GM12878 (cell line): ENCODE data around the gene GORASP1. TPM values are rescaled to one million over a fixed set of nuclear protein-coding genes. Genes with fewer than 3 reads are reported as not detected.

Source experiments
- BHLHE40 ChIP-seq, 2 experiments: fragments of 450-650 bp in 1 of 2; IDR thresholded peaks; 2 replicates each; pipeline ENCODE4 v1.6.1; 2011 to 2017; ENCODE audit warnings: low read depth in 2 of 2, borderline replicate concordance in 1 of 2, improper control_type of control experiment in 1 of 2, low read length in 1 of 2, mild to moderate bottlenecking in 1 of 2
- CBFB ChIP-seq: IDR thresholded peaks from 2 replicates; pipeline ENCODE4 v1.6.1; 2016; ENCODE audit warnings: antibody characterized with exemption, low read depth
- CHD1 ChIP-seq: IDR thresholded peaks from 2 replicates; pipeline ENCODE4 v1.6.1; 2012; ENCODE audit warnings: low read depth, low read length, improper control_type of control experiment
- CHD4 ChIP-seq: fragments of 200-600 bp; sonication (generic); IDR thresholded peaks from 2 replicates; pipeline ENCODE4 v1.6.1; 2016; ENCODE audit warnings: mild to moderate bottlenecking
- FOXM1 ChIP-seq: IDR thresholded peaks from 2 replicates; pipeline ENCODE4 v1.6.1; 2012; ENCODE audit warnings: low read depth, mild to moderate bottlenecking, inconsistent platforms, low read length, moderate library complexity
- HDAC6 ChIP-seq: fragments of 200-600 bp; sonication (generic); IDR thresholded peaks from one replicate; pipeline ENCODE4 v1.8.0; 2017; ENCODE audit warnings: antibody characterized with exemption; ENCODE audit not compliant: unreplicated experiment
- IKZF1 ChIP-seq: fragments of 450-650 bp; conservative IDR thresholded peaks from 2 replicates; pipeline ENCODE4 v1.6.1; 2017; ENCODE audit warnings: antibody characterized with exemption, mild to moderate bottlenecking
- MEF2B ChIP-seq: fragments of 450-650 bp; IDR thresholded peaks from 2 replicates; pipeline ENCODE4 v1.6.1; 2018; ENCODE audit warnings: mild to moderate bottlenecking, moderate library complexity; ENCODE audit not compliant: partially characterized antibody, poor library complexity, severe bottlenecking
- MXI1 ChIP-seq: fragments of 150-350 bp; IDR thresholded peaks from 2 replicates; pipeline ENCODE4 v1.6.1; 2011; ENCODE audit warnings: low read depth, mild to moderate bottlenecking, inconsistent platforms, low read length, improper control_type of control experiment
- NFIC ChIP-seq: IDR thresholded peaks from 2 replicates; pipeline ENCODE4 v1.6.1; 2012; ENCODE audit warnings: low read depth, mild to moderate bottlenecking, inconsistent platforms, low read length, moderate library complexity
- NR2F1 ChIP-seq: fragments of 450-650 bp; conservative IDR thresholded peaks from 2 replicates; pipeline ENCODE4 v1.6.1; 2017; ENCODE audit warnings: mild to moderate bottlenecking
- POLR2AphosphoS2 ChIP-seq: IDR thresholded peaks from 2 replicates; pipeline ENCODE4 v1.6.1; 2011; ENCODE audit warnings: low read depth, mild to moderate bottlenecking, low read length, improper control_type of control experiment, moderate library complexity
- POU2F2 ChIP-seq: IDR thresholded peaks from 3 replicates; pipeline ENCODE4 v1.6.1; 2011; ENCODE audit warnings: low read depth, mild to moderate bottlenecking, low read length, borderline replicate concordance
- RAD21 ChIP-seq: IDR thresholded peaks from 2 replicates; pipeline ENCODE4 v1.6.1; 2011; ENCODE audit warnings: mild to moderate bottlenecking, low read depth, low read length, moderate library complexity; ENCODE audit not compliant: insufficient read depth
- RAD51 ChIP-seq: fragments of 450-650 bp; IDR thresholded peaks from 2 replicates; pipeline ENCODE4 v1.6.1; 2016; ENCODE audit warnings: moderate library complexity, mild to moderate bottlenecking, inconsistent platforms
- RB1 ChIP-seq: fragments of 450-650 bp; formaldehyde crosslinking; IDR thresholded peaks from 2 replicates; pipeline ENCODE4 v1.6.1; 2017; ENCODE audit warnings: mild to moderate bottlenecking, borderline replicate concordance
- RELA ChIP-seq: fragments of 450-650 bp; IDR thresholded peaks from 2 replicates; pipeline ENCODE4 v1.8.0; 2014; ENCODE audit warnings: borderline replicate concordance; ENCODE audit not compliant: partially characterized antibody
- RFX5 ChIP-seq: IDR thresholded peaks from 2 replicates; pipeline ENCODE4 v1.6.1; 2011; ENCODE audit warnings: low read depth, low read length, improper control_type of control experiment
- SMAD5 ChIP-seq: IDR thresholded peaks from 2 replicates; pipeline ENCODE4 v1.6.1; 2016; ENCODE audit warnings: antibody characterized with exemption, low read depth
- SPI1 ChIP-seq: IDR thresholded peaks from 2 replicates; pipeline ENCODE4 v1.6.1; 2011; ENCODE audit warnings: low read depth, mild to moderate bottlenecking, low read length, moderate library complexity, borderline replicate concordance; ENCODE audit not compliant: insufficient read depth
- YY1 ChIP-seq: IDR thresholded peaks from 2 replicates; pipeline ENCODE4 v1.6.1; 2011; ENCODE audit warnings: low read depth, mild to moderate bottlenecking, low read length
- ZNF622 ChIP-seq: fragments of 450-650 bp; IDR thresholded peaks from 2 replicates; pipeline ENCODE4 v1.6.1; 2017; ENCODE audit warnings: mild to moderate bottlenecking, inconsistent platforms
- polyA plus RNA-seq, 11 experiments: library from polyadenylated mRNA; depleted of rRNA in 4 of 11; unstranded in 6 of 11; stranded (reverse) in 5 of 11; fragments of >200 nt; fragmentation: Nextera tagmentation in 4 of 11; fragmentation: Illumina TruSeq in 1 of 11; extraction: Ambion mirVana in 4 of 11; extraction: Trizol in 1 of 11; gene quantifications; 1 replicate in 1 of 11; 2 replicates in 10 of 11; pipeline versions ENCODE4 v1.2.1 to v1.2.3, GENCODE V29; 2011 to 2016; ENCODE audit warnings: inconsistent platforms in 2 of 11, missing spikeins in 2 of 11, low read depth in 1 of 11
- total RNA-seq, 4 experiments: library from RNA; depleted of rRNA in 3 of 4; stranded (reverse); fragments of >200 nt in 3 of 4; fragmentation: Illumina TruSeq in 1 of 4; extraction: Trizol in 1 of 4; gene quantifications; 2 replicates each; pipeline versions ENCODE4 v1.2.1 to v1.2.3, GENCODE V29; 2013 to 2021
- TF ChIP-seq, protein P1 (sequence below): IDR thresholded peaks from 2 replicates; pipeline ENCODE4 v1.6.1; 2011; ENCODE audit warnings: mild to moderate bottlenecking, low read depth, low read length, moderate library complexity; ENCODE audit not compliant: insufficient replicate concordance
- TF ChIP-seq, protein P2 (sequence below): fragments of 450-650 bp; IDR thresholded peaks from 2 replicates; pipeline ENCODE4 v1.6.1; 2016; ENCODE audit warnings: mild to moderate bottlenecking, moderate library complexity, borderline replicate concordance
- TF ChIP-seq, protein P3 (sequence below): IDR thresholded peaks from 2 replicates; pipeline ENCODE4 v1.6.1; 2011; ENCODE audit warnings: low read depth, low read length, improper control_type of control experiment, borderline replicate concordance

GORASP1 gene
- total and polyA plus RNA-seq, 10 of the 15 experiments (the other 5 are each of a cell fraction or from before 2014, with no cell fraction given) = 3.6 to 32.7 (median 23.2) TPM

DNA sequence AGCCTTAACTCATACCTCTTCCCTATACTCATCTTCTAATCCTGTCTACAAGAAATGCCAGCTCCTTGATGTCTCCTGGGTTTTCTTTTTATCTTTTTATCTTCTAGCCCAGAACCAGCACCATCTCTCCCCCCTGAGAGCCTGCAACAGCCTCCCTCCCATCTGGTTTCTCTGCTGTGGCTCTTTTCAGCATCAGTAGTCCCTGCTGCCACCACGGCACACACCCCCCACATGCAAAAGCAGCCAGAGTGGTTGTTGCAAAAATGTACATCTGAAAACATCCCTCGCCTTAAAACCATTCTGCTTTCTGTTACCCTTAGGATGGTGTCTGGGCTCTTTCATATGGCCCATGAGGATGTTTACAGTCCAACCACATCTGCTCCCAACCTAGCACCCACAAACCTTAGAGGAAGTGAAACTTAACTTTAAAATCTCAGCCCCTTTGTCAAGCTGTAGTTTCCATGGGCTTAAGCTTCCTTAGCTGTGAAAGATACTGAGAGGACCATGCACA, 828 bp upstream of the GORASP1 start (continued):
- TF ChIP-seq, protein P1, sequence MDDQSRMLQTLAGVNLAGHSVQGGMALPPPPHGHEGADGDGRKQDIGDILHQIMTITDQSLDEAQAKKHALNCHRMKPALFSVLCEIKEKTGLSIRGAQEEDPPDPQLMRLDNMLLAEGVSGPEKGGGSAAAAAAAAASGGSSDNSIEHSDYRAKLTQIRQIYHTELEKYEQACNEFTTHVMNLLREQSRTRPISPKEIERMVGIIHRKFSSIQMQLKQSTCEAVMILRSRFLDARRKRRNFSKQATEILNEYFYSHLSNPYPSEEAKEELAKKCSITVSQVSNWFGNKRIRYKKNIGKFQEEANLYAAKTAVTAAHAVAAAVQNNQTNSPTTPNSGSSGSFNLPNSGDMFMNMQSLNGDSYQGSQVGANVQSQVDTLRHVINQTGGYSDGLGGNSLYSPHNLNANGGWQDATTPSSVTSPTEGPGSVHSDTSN = no peak
- TF ChIP-seq SMAD5 (no peak), SPI1 (peak; percentile 98), MEF2B (peak; percentile 34), RAD51 (no peak), RELA (no peak), CHD4 (no peak), POU2F2 (peak; percentile 65; the same call in 1 of the 3 replicates), IKZF1 (peak; percentile 86), RFX5 (no peak), RAD21 (no peak), RB1 (no peak), NFIC (peak; percentile 78), CHD1 (no peak), POLR2AphosphoS2 (no peak), HDAC6 (no peak), FOXM1 (no peak), CBFB (0 out of 2 replicates have a peak, but pooled peaks have one; percentile 16), ZNF622 (no peak), MXI1 (peak; percentile 73), YY1 (no peak), NR2F1 (0 out of 2 replicates have a peak, but pooled peaks have one; percentile 42), BHLHE40 (IDR thresholded peaks at IDR 0.05; ENCODE audit: borderline replicate concordance in 1 of 2, low read depth in 2 of 2, low read length in 1 of 2) (peak; percentile 67 to 75)
- TF ChIP-seq, protein P2, sequence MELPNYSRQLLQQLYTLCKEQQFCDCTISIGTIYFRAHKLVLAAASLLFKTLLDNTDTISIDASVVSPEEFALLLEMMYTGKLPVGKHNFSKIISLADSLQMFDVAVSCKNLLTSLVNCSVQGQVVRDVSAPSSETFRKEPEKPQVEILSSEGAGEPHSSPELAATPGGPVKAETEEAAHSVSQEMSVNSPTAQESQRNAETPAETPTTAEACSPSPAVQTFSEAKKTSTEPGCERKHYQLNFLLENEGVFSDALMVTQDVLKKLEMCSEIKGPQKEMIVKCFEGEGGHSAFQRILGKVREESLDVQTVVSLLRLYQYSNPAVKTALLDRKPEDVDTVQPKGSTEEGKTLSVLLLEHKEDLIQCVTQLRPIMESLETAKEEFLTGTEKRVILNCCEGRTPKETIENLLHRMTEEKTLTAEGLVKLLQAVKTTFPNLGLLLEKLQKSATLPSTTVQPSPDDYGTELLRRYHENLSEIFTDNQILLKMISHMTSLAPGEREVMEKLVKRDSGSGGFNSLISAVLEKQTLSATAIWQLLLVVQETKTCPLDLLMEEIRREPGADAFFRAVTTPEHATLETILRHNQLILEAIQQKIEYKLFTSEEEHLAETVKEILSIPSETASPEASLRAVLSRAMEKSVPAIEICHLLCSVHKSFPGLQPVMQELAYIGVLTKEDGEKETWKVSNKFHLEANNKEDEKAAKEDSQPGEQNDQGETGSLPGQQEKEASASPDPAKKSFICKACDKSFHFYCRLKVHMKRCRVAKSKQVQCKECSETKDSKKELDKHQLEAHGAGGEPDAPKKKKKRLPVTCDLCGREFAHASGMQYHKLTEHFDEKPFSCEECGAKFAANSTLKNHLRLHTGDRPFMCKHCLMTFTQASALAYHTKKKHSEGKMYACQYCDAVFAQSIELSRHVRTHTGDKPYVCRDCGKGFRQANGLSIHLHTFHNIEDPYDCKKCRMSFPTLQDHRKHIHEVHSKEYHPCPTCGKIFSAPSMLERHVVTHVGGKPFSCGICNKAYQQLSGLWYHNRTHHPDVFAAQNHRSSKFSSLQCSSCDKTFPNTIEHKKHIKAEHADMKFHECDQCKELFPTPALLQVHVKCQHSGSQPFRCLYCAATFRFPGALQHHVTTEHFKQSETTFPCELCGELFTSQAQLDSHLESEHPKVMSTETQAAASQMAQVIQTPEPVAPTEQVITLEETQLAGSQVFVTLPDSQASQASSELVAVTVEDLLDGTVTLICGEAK = no peak
- TF ChIP-seq, protein P3, sequence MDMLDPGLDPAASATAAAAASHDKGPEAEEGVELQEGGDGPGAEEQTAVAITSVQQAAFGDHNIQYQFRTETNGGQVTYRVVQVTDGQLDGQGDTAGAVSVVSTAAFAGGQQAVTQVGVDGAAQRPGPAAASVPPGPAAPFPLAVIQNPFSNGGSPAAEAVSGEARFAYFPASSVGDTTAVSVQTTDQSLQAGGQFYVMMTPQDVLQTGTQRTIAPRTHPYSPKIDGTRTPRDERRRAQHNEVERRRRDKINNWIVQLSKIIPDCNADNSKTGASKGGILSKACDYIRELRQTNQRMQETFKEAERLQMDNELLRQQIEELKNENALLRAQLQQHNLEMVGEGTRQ = no peak
